HCT116 (cell line): ENCODE measurements around the gene LYSET. TPM values are rescaled to one million over a fixed set of nuclear protein-coding genes. Genes with fewer than 3 reads are reported as not detected.

Experiments used
- ATAC-seq: fragments of 200-7000 bp; cut with Tn5 transposase; 2 replicates; pipeline ENCODE4 v1.9.1; 2020; ENCODE audit warnings: mild to moderate bottlenecking, moderate library complexity
- BruUV-seq: library from RNA; stranded (reverse); fragments of 400-500 nt; replicated peaks from 2 replicates; lab custom pipeline; 2021; lab: Mats Ljungman, UMichigan
- CTCF ChIA-PET: fragments of 300-600 bp; sonication (Branson Sonifier 250); formaldehyde crosslinking; loops from one replicate; lab custom pipeline; 2021; ENCODE audit warnings: antibody characterized with exemption; lab: Charles Lee
- POLR2A ChIA-PET: fragments of 300-600, 350-600 bp; sonication (Branson Sonifier 250); formaldehyde crosslinking; loops from one replicate; lab custom pipeline; 2021; ENCODE audit warnings: antibody characterized with exemption; lab: Charles Lee
- RAD21 ChIA-PET, 2 experiments: fragments of 300-600 bp; sonication (Branson Sonifier 250); formaldehyde crosslinking; loops; one replicate each; lab custom pipeline; 2023; ENCODE audit warnings: low total read pairs in 2 of 2; ENCODE audit not compliant: uncharacterized antibody in 2 of 2, unreplicated experiment in 2 of 2, low non-redundant PET in 1 of 2; lab: Charles Lee
- DNase-seq: peaks from one replicate; pipeline ENCODE4 v3.0.0-alpha.2; 2010; ENCODE audit warnings: low read depth, low spot score
- H2AFZ ChIP-seq: fragments of 200-600 bp; shearing (Covaris generic), sonication (generic); 2 replicates; pipeline ENCODE4 v1.6.1; 2017; ENCODE audit warnings: low read depth, mixed run types, mixed read lengths, antibody characterized with exemption, low read length; ENCODE audit not compliant: poor library complexity, severe bottlenecking
- H3K27ac ChIP-seq: 2 replicates; pipeline ENCODE4 v1.5.1; 2012; ENCODE audit warnings: low read depth, low read length
- H3K27me3 ChIP-seq: fragments of 200-600 bp; sonication (generic); 2 replicates; pipeline ENCODE4 v1.6.1; 2016; ENCODE audit warnings: mixed run types, low read length, mixed read lengths; ENCODE audit not compliant: insufficient read depth
- H3K36me3 ChIP-seq, 2 experiments: fragments of 200-500 bp in 1 of 2; fragments of 200-600 bp in 1 of 2; sonication (Bioruptor generic) in 1 of 2; sonication (generic) in 1 of 2; 2 replicates each; pipeline versions ENCODE4 v1.5.1 to v1.6.1; 2014 to 2016; ENCODE audit warnings: low read length in 2 of 2, inconsistent platforms in 1 of 2, mixed read lengths in 1 of 2, mixed run types in 1 of 2; ENCODE audit not compliant: insufficient read depth in 2 of 2, control insufficient read depth in 1 of 2
- H3K4me1 ChIP-seq, 2 experiments: fragments of 200-600 bp in 1 of 2; sonication (generic) in 1 of 2; 2 replicates each; pipeline versions ENCODE4 v1.5.1 to v1.6.1; 2012 to 2017; ENCODE audit warnings: low read length in 2 of 2, inconsistent platforms in 1 of 2, mild to moderate bottlenecking in 1 of 2, mixed read lengths in 1 of 2, mixed run types in 1 of 2, moderate library complexity in 1 of 2; ENCODE audit not compliant: insufficient read depth in 2 of 2, control insufficient read depth in 1 of 2
- H3K4me2 ChIP-seq: fragments of 200-600 bp; sonication (generic); 2 replicates; pipeline ENCODE4 v1.6.1; 2017; ENCODE audit warnings: mixed run types, low read length, mixed read lengths
- H3K4me3 ChIP-seq, 2 experiments: fragments of 200-600 bp in 1 of 2; sonication (generic) in 1 of 2; replicated peaks in 1 of 2; 2 replicates each; pipeline ENCODE4 v1.5.1; 2011 to 2016; ENCODE audit warnings: low read length in 2 of 2, control low read depth in 1 of 2, low read depth in 1 of 2, mild to moderate bottlenecking in 1 of 2, mixed read lengths in 1 of 2, mixed run types in 1 of 2
- H3K79me2 ChIP-seq: fragments of 200-600 bp; sonication (generic); 2 replicates; pipeline ENCODE4 v1.6.1; 2017; ENCODE audit warnings: mild to moderate bottlenecking, mixed run types, low read length, moderate library complexity, mixed read lengths; ENCODE audit not compliant: insufficient read depth
- H3K9ac ChIP-seq: fragments of 200-600 bp; sonication (generic); 2 replicates; pipeline ENCODE4 v1.6.1; 2016; ENCODE audit warnings: low read length, mixed read lengths
- H3K9me2 ChIP-seq: fragments of 200-600 bp; sonication (generic), shearing (Covaris generic); 2 replicates; pipeline ENCODE4 v1.6.1; 2017; ENCODE audit warnings: mixed run types, mild to moderate bottlenecking, moderate library complexity; ENCODE audit not compliant: insufficient read depth
- H3K9me3 ChIP-seq, 2 experiments: fragments of 200-500 bp in 1 of 2; fragments of 200-600 bp in 1 of 2; sonication (Bioruptor generic) in 1 of 2; sonication (generic) in 1 of 2; 2 replicates each; pipeline ENCODE4 v1.6.1; 2014 to 2017; ENCODE audit warnings: low read length in 2 of 2, mixed read lengths in 2 of 2, inconsistent platforms in 1 of 2, low read depth in 1 of 2, mild to moderate bottlenecking in 1 of 2, mixed run types in 1 of 2, moderate library complexity in 1 of 2; ENCODE audit not compliant: control insufficient read depth in 1 of 2, insufficient read depth in 1 of 2
- H4K20me1 ChIP-seq: fragments of 200-600 bp; sonication (generic), shearing (Covaris generic); 2 replicates; pipeline ENCODE4 v1.6.1; 2017; ENCODE audit warnings: mixed run types, mild to moderate bottlenecking, moderate library complexity; ENCODE audit not compliant: insufficient read depth
- FOSL1 ChIP-seq: IDR thresholded peaks from 2 replicates; pipeline ENCODE4 v1.6.1; 2012; ENCODE audit warnings: low read depth
- intact Hi-C: fragments of 100-400 bp; cut with micrococcal nuclease; formaldehyde crosslinking; loops from 2 replicates; pipeline ENCODE4 v1.10.0; 2022
- total RNA-seq: library from RNA; stranded (reverse); gene quantifications from one replicate; pipeline ENCODE4 v1.2.1, GENCODE V29; 2021; ENCODE audit not compliant: unreplicated experiment

LYSET gene
- total RNA-seq, 1 experiment from 2014 or later, result 19.5 TPM

DNA sequence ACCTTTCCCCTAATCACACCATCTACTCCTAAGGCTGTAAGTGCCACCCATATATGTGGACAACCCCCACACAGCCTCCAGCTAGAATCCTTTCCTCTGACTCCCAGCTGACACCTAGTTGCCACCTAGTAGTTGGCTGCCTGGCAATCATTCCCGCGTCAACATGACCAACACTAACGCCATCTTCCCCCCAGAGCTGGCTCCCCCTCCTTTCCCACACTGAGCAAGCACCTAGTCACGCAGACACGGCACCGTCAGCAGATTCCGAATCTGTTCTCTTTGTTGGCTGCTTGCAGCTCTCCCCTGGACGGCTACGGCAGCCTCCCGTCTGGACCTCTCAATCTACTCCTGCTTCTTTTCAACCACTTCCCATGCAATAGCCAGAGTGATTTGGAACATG is 49.7 kb downstream of the LYSET start:
- H3K9ac ChIP-seq, result no peak overlapping the region
- ATAC-seq (peak; percentile 24; the same call in 1 of the 2 replicates), DNase-seq (no peak)
- no peaks in the 10 kb centered on the region for H3K9me2 ChIP-seq
- no peak overlapping the region for H3K27ac ChIP-seq
- ChIA-PET POLR2A (no interaction called here), RAD21 (no interaction called here), CTCF (no interaction called here)
- H4K20me1 ChIP-seq, result no peaks in the 10 kb centered on the region
- intact Hi-C loops, result loop anchor here (2.0 kb wide), 1 partner anchor 310 kb away; no protein-coding TSS in a partner anchor
- no peaks in the 10 kb centered on the region for H3K36me3 ChIP-seq
- H3K79me2 ChIP-seq, result no peaks in the 10 kb centered on the region
- TF ChIP-seq FOSL1, result no peak
- H3K4me2 ChIP-seq, result no peak overlapping the region; the same call in 1 of the 2 replicates
- H3K4me1 ChIP-seq, result peaks cover 2 to 5% of the 10 kb centered on the region in 2 experiments
- H3K4me3 ChIP-seq, result no peak overlapping the region
- no peak overlapping the region for H2AFZ ChIP-seq
- no TSS peak for BruUV-seq
- no peaks in the 10 kb centered on the region for H3K9me3 ChIP-seq
- H3K27me3 ChIP-seq, result no peaks in the 10 kb centered on the region

Other genes with a start within 250 kb of the LYSET start
- 70.2 TPM for gene ITPK1, start 69.4 kb upstream of the LYSET start, total RNA-seq
- 14.2 TPM for gene MOAP1, start 420 bp upstream of the LYSET start, total RNA-seq
- 11.2 TPM for gene GON7, start 21.7 kb downstream of the LYSET start, total RNA-seq
- 23.9 TPM for gene UBR7, start 21.9 kb downstream of the LYSET start, total RNA-seq
- 30.8 TPM for gene BTBD7, start 147.7 kb downstream of the LYSET start, total RNA-seq
- gene COX8C, start 161.9 kb downstream of the LYSET start, total RNA-seq, result not detected
- gene UNC79, start 245.6 kb downstream of the LYSET start, total RNA-seq, result 0.10 TPM